WI38 (cell line): Measurements from ENCODE around the gene SLC12A1.

ENCODE experiments used
- H3K4me3 ChIP-seq: 2 replicates; pipeline ENCODE4 v1.5.1; 2011; ENCODE audit warnings: low read depth, mild to moderate bottlenecking, control low read depth, low read length
- TF ChIP-seq, protein P1 (sequence below): IDR thresholded peaks from 2 replicates; pipeline ENCODE4 v1.5.1; 2012; ENCODE audit warnings: low read depth, mild to moderate bottlenecking, control low read depth, low read length

SLC12A1 gene

GRCh38 chr15:48298914-48299313, 92.8 kb downstream of the SLC12A1 start:
- TF ChIP-seq, protein P1, sequence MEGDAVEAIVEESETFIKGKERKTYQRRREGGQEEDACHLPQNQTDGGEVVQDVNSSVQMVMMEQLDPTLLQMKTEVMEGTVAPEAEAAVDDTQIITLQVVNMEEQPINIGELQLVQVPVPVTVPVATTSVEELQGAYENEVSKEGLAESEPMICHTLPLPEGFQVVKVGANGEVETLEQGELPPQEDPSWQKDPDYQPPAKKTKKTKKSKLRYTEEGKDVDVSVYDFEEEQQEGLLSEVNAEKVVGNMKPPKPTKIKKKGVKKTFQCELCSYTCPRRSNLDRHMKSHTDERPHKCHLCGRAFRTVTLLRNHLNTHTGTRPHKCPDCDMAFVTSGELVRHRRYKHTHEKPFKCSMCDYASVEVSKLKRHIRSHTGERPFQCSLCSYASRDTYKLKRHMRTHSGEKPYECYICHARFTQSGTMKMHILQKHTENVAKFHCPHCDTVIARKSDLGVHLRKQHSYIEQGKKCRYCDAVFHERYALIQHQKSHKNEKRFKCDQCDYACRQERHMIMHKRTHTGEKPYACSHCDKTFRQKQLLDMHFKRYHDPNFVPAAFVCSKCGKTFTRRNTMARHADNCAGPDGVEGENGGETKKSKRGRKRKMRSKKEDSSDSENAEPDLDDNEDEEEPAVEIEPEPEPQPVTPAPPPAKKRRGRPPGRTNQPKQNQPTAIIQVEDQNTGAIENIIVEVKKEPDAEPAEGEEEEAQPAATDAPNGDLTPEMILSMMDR, result no peak
- H3K4me3 ChIP-seq, result no peak overlapping the region

DNA sequence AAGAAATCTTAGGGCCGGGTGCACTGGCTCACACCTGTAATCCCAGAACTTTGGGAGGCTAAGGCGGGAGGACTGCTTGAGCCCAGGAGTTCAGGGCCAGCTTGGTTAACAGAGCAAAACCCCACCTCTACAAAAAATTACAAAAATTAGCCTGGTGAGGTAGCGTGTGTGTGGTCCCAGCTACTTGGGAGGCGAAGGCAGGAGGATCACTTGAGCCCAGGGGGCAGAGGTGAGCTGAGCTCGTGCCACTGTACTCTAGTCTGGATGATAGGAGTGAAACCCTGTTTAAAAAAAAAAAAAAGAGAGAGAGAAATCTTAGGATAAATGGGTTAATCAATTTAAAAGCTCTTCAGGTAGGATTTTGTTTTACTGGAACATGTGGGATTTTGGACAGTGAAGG, 93.9 kb downstream of the SLC12A1 start:
- H3K4me3 ChIP-seq, result no peak overlapping the region
- TF ChIP-seq, protein P1, result no peak

DNA sequence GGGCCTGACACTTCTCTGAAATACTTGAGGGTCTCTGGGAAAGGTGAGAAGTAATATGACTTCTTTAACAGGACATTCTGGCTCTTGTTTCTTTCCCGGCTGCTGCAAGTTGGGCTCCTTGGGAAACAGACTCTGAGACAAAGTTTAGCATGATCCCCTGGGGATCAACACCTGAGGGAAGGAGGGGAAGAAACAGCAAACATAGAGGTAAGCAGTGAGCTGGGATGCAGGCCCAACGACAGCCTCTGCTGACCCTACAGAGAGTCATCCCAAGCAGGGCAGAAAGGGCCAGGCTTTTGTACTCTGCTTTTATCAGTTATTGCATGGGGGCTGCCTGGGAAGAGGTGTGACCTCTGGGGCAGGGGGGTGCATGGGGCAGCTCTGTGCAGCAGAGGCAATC, 98.3 kb downstream of the SLC12A1 start:
- TF ChIP-seq, protein P1, result no peak

DNA sequence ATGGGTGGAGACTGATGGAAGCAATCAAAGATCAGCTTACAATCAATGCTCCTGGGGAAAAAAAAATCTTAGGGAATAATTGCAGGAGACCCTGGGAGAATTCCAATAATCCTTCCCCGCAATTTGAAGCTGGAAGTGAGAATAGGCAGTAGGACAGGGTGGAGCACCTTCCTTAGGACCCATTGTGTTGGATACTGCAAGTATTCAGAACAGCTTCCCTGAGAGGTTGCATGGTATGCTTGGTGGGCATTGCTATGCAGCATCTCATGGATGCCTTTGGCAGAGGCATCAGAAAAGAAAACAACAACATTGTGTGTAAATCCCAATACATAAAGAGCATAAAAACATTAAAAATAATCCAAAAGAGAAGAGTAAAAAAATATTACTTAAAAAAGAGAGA, 100.5 kb downstream of the SLC12A1 start:
- TF ChIP-seq, protein P1, result no peak
- H3K4me3 ChIP-seq, result no peak overlapping the region

More for the DNA sequence above, 98.3 kb downstream of the SLC12A1 start:
- H3K4me3 ChIP-seq, result no peak overlapping the region

GRCh38 chr15:48307586-48307985, 101.5 kb downstream of the SLC12A1 start:
- TF ChIP-seq, protein P1, result no peak
- H3K4me3 ChIP-seq, result no peak overlapping the region

DNA sequence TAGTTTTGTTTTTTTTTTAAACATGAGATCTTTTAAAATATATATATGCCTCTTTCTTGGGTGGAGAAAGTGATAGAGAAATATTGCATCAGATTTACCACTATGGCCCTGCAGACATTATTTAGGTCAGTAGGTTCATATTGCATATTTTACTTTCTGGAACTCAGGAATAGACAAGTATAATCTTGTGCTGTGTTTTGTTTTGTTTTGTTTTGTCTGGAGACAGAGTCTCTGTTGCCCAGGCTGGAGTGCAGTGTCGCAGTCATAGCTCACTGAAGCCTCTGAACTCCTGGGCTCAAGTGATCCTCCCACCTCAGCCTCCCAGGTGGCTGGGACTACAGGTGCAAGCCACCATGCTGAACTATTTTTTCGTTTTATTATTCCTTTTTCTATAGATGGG, 103.6 kb downstream of the SLC12A1 start:
- no peak overlapping the region for H3K4me3 ChIP-seq
- TF ChIP-seq, protein P1, result no peak

DNA sequence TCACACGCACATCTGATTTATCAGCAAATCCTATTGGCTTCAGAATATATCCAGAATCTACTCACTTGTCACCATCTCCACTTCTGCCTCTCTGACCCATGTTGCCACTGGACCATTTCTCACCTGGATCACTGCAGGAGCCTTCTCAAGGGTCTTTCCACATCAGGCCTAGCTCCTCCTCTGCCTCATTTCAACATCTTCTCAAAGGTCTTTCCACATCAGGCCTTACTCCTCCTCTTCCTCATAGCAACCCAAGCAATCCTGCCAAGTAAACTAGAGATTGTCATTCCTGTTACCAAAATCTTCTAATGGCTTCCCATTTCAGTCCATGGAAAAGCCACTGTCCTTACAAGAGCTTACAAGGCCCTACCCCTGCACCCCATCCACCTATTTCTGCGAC, 107.1 kb downstream of the SLC12A1 start:
- H3K4me3 ChIP-seq, result no peak overlapping the region
- TF ChIP-seq, protein P1, result no peak
